ENCODE measurements around the gene ACYP2.
A peak's percentile ranks its signal among the peaks of the same experiment; 100 is the strongest.

GRCh38 chr2:54106631-54107454 lies 8.6 kb upstream of the ACYP2 start:
- TF ChIP-seq ZXDB (tag by site-specific recombination; IDR thresholded peaks at IDR 0.05) = no peak
- no peak for TF ChIP-seq ZNF785 (tag by site-specific recombination; IDR thresholded peaks at IDR 0.05)
- no peak for TF ChIP-seq ZNF140 (tag by site-specific recombination; IDR thresholded peaks at IDR 0.05)
- no peak for TF ChIP-seq INSM2 (tag by site-specific recombination; IDR thresholded peaks at IDR 0.05)
- 0 out of 2 replicates have a peak, but pooled peaks have one; percentile 33 for TF ChIP-seq CTCF (tag by site-specific recombination; IDR thresholded peaks at IDR 0.05)
- 0 out of 2 replicates have a peak, but pooled peaks have one; percentile 23 for TF ChIP-seq ZNF660 (tag by site-specific recombination; IDR thresholded peaks at IDR 0.05)
- TF ChIP-seq TCF7L2 (IDR thresholded peaks at IDR 0.05; ENCODE audit: borderline replicate concordance, low read depth, low read length) = no peak
- no peak for TF ChIP-seq ZNF23 (tag by site-specific recombination; IDR thresholded peaks at IDR 0.05; ENCODE audit: borderline replicate concordance)
- no peak for TF ChIP-seq RBAK (tag by site-specific recombination; IDR thresholded peaks at IDR 0.05)
- TF ChIP-seq ZBTB1 (tag by site-specific recombination; IDR thresholded peaks at IDR 0.05) = no peak
- no peak for TF ChIP-seq ZNF148 (tag by site-specific recombination; IDR thresholded peaks at IDR 0.05; ENCODE audit: borderline replicate concordance)
- TF ChIP-seq REST (tag by site-specific recombination; IDR thresholded peaks at IDR 0.05) = no peak

Data from HEK293 (cell line).